ENCODE measurements around the gene CIB4.

DNA sequence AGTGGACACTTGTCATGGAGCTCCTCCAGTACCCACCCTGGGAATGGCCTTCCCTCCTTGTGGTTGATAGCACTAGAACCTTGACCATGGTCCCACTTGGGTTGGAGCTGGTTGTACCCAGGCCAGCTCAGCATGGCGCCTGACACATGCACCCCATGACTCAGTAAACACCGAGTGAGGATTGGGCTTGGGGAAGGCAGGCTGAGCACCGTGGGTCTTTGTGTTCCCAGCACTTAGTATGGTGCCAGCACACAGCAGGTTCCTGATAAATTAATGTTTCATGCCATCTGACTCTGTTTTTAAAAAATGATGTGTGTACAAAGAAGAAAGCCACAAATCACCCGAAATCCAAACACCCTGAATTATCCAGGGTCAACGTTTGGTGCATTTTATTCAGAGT, 69.8 kb downstream of the CIB4 start:
- no peak for TF ChIP-seq EZH2 (IDR thresholded peaks at IDR 0.05; ENCODE audit: borderline replicate concordance, insufficient read depth, low read depth, low read length, poor library complexity, severe bottlenecking)
- TF ChIP-seq, protein P1, sequence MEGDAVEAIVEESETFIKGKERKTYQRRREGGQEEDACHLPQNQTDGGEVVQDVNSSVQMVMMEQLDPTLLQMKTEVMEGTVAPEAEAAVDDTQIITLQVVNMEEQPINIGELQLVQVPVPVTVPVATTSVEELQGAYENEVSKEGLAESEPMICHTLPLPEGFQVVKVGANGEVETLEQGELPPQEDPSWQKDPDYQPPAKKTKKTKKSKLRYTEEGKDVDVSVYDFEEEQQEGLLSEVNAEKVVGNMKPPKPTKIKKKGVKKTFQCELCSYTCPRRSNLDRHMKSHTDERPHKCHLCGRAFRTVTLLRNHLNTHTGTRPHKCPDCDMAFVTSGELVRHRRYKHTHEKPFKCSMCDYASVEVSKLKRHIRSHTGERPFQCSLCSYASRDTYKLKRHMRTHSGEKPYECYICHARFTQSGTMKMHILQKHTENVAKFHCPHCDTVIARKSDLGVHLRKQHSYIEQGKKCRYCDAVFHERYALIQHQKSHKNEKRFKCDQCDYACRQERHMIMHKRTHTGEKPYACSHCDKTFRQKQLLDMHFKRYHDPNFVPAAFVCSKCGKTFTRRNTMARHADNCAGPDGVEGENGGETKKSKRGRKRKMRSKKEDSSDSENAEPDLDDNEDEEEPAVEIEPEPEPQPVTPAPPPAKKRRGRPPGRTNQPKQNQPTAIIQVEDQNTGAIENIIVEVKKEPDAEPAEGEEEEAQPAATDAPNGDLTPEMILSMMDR (IDR thresholded peaks at IDR 0.05) = no peak

Measured in B cell (primary cell).